GM21619 (cell line): Measurements from ENCODE around the gene SP2.

ENCODE experiments used
- ATAC-seq: cut with Tn5 transposase; IDR thresholded peaks from one replicate; pipeline ENCODE4 v1.9.1; 2021; ENCODE audit not compliant: unreplicated experiment

Gene SP2

GRCh38 chr17:47969930-47970724, 74.1 kb downstream of the SP2 start:
- ATAC-seq, result no peak

GRCh38 chr17:47970725-47971499, 74.9 kb downstream of the SP2 start, which contains the start of gene CDK5RAP3:
Gene CDK5RAP3 (plus strand): TSS chr17:47971113. CDS start chr17:47971147, 34 bp downstream.
- peak; percentile 92 for ATAC-seq

- no peak for ATAC-seq
These were observed 77.5 kb downstream of the SP2 start for GRCh38 chr17:47973541-47973940.

- ATAC-seq, result no peak
These were observed 79.3 kb downstream of the SP2 start for GRCh38 chr17:47975189-47975822.

- ATAC-seq, result no peak
These were observed 79.8 kb downstream of the SP2 start for GRCh38 chr17:47975823-47976205.

DNA sequence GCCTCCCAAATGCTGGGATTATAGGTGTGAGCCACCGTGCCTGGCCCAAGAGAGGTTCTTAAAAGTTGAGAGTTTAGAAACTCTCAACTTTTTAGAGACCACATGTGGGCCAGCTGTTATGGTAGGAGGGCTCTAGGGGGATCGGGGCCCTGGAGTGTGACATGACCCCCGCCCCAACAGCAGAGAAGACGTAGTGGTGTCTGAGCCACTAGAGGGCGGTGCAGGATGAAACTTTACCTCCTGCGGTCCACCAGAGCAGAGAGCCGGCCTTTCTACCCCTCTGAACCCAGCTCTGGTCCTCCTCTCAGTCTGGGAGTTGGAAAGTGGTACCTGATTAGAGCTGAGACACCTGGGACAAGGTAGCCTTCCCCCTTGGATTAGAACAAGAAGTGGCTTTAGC, 82.3 kb downstream of the SP2 start:
- no peak for ATAC-seq
